ENCODE results near the gene STYXL1.

STYXL1 gene

GRCh38 chr7:75991531-75992082 is 56.2 kb downstream of the STYXL1 start:
- DNase-seq = no peak

DNA sequence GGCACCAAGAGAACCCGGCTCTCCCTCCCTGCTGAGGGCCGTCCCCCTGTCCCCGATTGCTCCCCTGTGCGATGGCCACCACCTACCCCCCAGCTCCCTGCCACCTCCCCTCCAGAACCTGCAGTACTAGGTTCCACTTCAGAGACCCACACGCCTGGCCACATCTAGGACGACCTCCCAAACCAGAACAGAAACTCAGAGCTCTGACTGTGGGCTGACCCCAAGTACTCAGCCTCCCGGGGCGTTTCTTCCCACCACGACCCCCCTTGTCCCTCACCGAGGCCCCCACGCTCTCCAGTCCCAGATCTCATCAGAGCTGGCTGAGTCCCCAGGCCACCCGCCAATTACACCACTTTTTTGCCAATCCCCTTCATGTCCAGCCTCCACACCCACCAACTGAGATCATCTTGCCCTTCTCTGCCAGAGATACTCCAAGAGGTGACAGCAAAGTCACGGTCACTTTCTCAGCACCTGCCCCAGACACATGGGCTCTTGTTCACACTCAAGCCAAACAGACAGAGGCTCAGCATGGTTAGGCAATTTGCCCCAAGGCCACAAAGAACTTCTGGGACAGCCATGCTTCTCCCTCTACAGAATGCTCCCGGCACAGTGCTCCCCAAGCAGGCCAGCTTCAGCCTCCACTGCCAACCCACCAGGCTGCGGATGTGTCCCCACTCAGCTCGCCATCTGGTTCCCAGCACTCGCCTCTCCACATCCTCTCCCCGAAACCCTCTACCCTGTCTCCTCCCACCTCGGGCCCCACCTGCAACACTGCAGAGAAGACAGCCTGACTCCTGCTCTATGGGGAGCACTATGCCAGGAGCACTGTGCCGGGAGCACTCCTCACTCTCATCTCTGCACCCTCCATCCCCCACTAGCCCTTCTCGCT is 58.1 kb downstream of the STYXL1 start:
- DNase-seq = no peak

DNA sequence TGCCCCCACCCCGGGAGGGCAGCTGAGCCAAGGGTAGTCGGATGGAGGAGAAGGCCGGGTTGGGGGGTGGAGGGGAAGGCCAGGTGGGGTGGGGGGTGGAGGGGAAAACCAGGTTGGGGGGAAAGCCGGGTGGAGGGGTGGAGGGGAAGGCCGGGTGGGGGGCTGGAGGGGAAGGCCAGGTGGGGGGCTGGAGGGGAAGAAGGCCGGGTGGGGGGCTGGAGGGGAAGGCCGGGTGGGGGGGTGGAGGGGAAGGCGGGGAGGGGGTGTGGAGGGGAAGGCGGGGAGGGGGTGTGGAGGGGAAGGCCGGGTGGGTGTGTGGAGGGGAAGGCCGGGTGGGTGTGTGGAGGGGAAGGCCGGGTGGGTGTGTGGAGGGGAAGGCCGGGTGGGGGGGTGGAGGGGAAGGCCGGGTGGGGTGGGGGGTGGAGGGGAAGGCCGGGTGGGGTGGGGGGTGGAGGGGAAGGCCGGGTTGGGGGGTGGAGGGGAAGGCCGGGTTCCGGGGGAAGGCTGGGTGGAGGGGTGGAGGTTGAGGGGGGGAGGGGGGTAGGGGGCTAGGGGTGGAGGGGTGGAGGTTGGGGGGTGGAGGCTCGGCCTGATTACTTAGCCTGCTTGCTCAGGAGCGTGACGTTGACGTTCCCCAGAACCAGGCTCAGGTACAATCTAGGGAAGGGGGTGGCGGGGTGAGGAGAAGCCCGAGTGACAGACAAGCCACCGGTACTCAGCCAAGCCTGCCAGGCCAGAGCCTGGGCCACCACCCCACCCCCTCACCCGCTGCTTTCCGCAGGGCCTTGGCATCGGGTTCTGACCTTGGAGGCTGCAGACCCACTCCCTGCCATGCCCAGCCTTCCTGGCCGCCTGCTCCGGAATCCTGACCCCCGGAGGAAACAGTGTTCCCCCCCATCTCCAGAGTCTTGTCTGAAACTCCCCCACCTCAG is 59.0 kb downstream of the STYXL1 start:
- DNase-seq = no peak

- DNase-seq = no peak
These were observed 59.8 kb downstream of the STYXL1 start for GRCh38 chr7:75987805-75988567.

GRCh38 chr7:75987026-75987804 is 60.6 kb downstream of the STYXL1 start:
- DNase-seq = no peak

GRCh38 chr7:75986147-75986781 is 61.5 kb downstream of the STYXL1 start:
- DNase-seq = no peak

GRCh38 chr7:75985518-75986146 is 62.2 kb downstream of the STYXL1 start:
- DNase-seq = no peak

GRCh38 chr7:75985009-75985517 is 62.7 kb downstream of the STYXL1 start:
- DNase-seq = no peak

DNA sequence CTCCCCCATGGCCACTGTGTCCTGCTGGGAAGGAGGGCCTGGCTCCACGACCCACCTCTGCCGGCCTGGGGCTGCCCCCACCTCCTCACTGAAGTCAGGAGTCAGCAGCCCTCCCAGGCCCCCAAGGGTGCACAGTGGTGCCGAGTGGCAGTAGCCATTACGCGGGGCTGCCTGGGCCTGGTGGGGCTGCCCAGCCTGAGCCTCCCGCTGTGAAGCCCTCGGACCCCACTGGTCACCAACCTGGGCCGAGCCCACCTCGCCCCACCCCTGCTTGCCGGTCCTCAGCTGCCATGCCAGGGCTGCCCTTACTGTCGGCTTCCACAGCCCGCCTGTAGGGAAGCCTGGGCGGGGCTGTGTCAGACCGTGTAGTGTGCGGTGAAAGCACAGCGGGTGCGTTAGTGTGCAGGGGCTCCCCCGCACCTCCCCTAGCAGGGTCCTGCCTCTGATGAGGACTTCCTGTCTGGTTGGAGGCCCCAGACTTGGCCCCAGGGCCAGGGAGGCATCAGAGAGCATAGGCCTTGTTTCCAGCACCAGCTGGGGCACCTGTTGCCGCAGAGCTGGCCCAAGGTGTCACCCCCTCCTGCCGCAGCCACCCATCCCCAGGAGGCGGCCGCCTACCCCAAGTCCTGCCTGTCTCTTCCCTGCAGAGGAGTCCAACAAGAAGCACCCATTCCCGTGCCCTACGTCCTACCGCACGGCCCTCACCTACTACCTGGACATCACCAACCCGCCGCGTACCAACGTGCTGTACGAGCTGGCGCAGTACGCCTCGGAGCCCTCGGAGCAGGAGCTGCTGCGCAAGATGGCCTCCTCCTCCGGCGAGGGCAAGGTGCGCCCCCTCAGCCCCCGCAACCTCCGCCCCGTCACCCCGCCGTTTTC is 63.4 kb downstream of the STYXL1 start:
- no peak for DNase-seq

DNA sequence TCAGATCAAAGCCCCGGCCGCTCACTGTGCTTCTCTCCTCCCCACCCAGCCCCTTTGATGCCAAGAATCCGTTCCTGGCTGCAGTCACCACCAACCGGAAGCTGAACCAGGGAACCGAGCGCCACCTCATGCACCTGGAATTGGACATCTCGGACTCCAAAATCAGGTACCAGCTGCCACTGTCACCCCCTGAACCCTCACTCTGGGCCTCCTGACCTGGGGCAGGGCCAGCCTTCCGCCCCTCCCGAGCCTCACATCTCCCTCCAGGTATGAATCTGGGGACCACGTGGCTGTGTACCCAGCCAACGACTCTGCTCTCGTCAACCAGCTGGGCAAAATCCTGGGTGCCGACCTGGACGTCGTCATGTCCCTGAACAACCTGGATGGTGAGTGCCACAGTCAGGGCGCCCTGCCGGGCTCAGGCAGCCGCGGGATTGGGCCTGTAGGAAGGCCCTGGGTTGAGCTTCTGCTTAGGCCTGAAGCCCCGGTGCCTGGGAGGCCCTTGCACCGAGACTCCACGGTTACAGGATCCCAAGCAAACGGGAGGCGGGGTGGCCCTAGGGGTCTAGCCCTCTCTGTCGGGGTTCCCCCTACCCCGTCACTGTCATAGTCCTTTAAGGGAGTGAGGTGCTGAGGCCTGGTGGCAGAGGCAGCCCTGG is 64.2 kb downstream of the STYXL1 start:
- no peak for DNase-seq

GRCh38 chr7:75982306-75983064 is 65.3 kb downstream of the STYXL1 start:
- no peak for DNase-seq

GRCh38 chr7:75981453-75982305 is 66.1 kb downstream of the STYXL1 start:
- no peak for DNase-seq

GRCh38 chr7:75981203-75981452 is 66.7 kb downstream of the STYXL1 start:
- no peak for DNase-seq

DNA sequence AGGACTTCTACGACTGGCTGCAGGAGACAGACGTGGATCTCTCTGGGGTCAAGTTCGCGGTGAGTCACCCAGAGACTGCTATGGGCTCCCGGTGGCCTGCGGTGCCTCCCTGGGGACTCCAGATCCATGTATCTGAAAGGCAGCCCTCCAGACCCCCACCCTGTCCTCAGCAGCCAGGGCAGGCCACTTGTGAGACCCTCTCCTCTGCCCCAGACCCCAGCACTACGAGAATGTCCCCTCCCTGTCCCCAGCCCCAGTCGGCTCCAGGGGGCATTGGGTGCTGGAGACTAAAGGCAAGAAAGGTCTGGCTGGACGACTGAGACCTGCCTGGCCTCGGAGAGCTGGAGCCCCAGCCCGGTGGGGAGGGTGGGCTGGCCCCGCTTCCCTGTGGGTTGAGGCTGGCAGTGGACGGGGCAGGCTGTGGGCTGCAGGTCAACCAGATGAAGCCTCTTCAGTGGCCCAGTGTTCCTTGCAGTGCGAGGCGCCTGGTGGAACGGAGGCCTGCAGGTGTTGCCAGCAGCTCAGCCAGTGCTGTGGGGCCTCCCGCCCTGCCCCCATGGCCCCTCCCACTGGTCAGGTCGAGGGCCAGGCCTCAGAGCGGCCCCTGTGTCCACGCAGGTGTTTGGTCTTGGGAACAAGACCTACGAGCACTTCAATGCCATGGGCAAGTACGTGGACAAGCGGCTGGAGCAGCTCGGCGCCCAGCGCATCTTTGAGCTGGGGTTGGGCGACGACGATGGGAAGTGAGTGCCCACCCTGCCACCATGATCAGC is 67.2 kb downstream of the STYXL1 start:
- no peak for DNase-seq

DNA sequence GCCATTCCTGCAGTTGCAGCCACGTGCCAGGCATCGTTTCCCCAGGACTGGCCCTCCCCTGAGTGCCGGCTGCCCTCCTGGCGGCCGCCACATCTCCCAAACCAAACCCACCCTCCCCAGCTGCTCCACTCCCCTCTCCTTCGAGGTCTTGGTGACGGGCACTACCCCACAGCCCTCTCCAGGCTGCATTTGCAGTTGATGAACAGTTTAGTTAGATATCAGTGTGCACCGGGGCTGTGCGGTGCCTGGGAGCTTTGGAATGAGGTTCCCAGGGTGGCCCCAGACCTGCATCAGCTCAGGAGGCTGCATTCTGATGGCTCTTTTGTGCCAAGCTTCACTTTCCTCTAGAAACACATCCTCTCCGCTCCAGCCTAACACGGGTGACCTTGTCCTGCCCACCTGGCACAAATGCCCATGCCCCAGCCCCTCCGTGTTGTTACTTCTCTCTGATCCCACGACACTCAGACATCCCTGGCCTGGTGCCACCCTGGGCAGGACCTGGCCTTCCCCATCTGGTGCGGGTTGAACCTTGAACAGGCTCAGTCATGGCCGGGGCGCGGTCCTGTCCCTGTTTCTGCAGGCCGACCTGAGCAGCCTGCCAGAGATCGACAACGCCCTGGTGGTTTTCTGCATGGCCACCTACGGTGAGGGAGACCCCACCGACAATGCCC is 67.9 kb downstream of the STYXL1 start:
- no peak for DNase-seq

- no peak for DNase-seq
These were observed 70.1 kb downstream of the STYXL1 start for GRCh38 chr7:75977743-75978142.

Data from central memory CD4-positive, alpha-beta T cell (primary cell).